Measurements from ENCODE around the gene MACROD2. TPM values are rescaled to one million over a fixed set of nuclear protein-coding genes. Genes with fewer than 3 reads are reported as not detected.

MACROD2 gene
- polyA plus RNA-seq, 1 donor from 2014 or later = 23.2 TPM

GRCh38 chr20:14611479-14611878 is 616.2 kb downstream of the MACROD2 start:
- no peak overlapping the region for H2AFZ ChIP-seq (ENCODE audit: low read depth, low read length)
- no peaks in the 10 kb centered on the region for H3K9me3 ChIP-seq (ENCODE audit: low read length)
- H3K4me3 ChIP-seq (ENCODE audit: low read length) = no peak overlapping the region
- no peaks in the 10 kb centered on the region for H3K79me2 ChIP-seq (replicated peaks; ENCODE audit: insufficient read depth, low read length)
- H4K20me1 ChIP-seq (ENCODE audit: insufficient read depth) = no peaks in the 10 kb centered on the region
- H3K27ac ChIP-seq (ENCODE audit: low read length) = no peak overlapping the region
- H3K9me2 ChIP-seq (ENCODE audit: insufficient read depth, low read length) = no peaks in the 10 kb centered on the region
- no peak overlapping the region for H3K4me2 ChIP-seq (ENCODE audit: low read length)
- H3K9ac ChIP-seq (ENCODE audit: low read length) = no peak overlapping the region
- H3K36me3 ChIP-seq (ENCODE audit: insufficient read depth, low read length) = no peaks in the 10 kb centered on the region
- H3K27me3 ChIP-seq (ENCODE audit: insufficient read depth, low read depth, low read length) = no peaks in the 10 kb centered on the region
- TF ChIP-seq RAD21 (conservative IDR thresholded peaks at IDR 0.05) = no peak
- TF ChIP-seq POLR2AphosphoS5 (IDR thresholded peaks at IDR 0.05) = no peak
- TF ChIP-seq CTCF (IDR thresholded peaks at IDR 0.05; ENCODE audit: poor library complexity, severe bottlenecking) = no peak
- no peak for TF ChIP-seq MXI1 (conservative IDR thresholded peaks at IDR 0.05; ENCODE audit: poor library complexity, severe bottlenecking)
- TF ChIP-seq EP300 (conservative IDR thresholded peaks at IDR 0.05; ENCODE audit: poor library complexity, severe bottlenecking) = no peak
- TF ChIP-seq TAF1 (IDR thresholded peaks at IDR 0.05; ENCODE audit: low read depth) = no peak
- TF ChIP-seq REST (IDR thresholded peaks at IDR 0.05; ENCODE audit: borderline replicate concordance) = no peak
- no peak for TF ChIP-seq EZH2 (IDR thresholded peaks at IDR 0.05; ENCODE audit: borderline replicate concordance, insufficient read depth, low read length, poor library complexity, severe bottlenecking)
- TF ChIP-seq SMC3 (conservative IDR thresholded peaks at IDR 0.05; ENCODE audit: poor library complexity) = no peak
- H3F3A ChIP-seq (ENCODE audit: insufficient read depth, low read length, poor library complexity, severe bottlenecking) = no peaks in the 10 kb centered on the region

GRCh38 chr20:14612391-14612790 is 617.1 kb downstream of the MACROD2 start:
- TF ChIP-seq CTCF (IDR thresholded peaks at IDR 0.05; ENCODE audit: poor library complexity, severe bottlenecking) (no peak), EP300 (conservative IDR thresholded peaks at IDR 0.05; ENCODE audit: poor library complexity, severe bottlenecking) (no peak), RAD21 (conservative IDR thresholded peaks at IDR 0.05) (no peak), TAF1 (IDR thresholded peaks at IDR 0.05; ENCODE audit: low read depth) (no peak), REST (IDR thresholded peaks at IDR 0.05; ENCODE audit: borderline replicate concordance) (no peak), SMC3 (conservative IDR thresholded peaks at IDR 0.05; ENCODE audit: poor library complexity) (no peak), MXI1 (conservative IDR thresholded peaks at IDR 0.05; ENCODE audit: poor library complexity, severe bottlenecking) (no peak), POLR2AphosphoS5 (IDR thresholded peaks at IDR 0.05) (no peak)
- H3K9me3 ChIP-seq (ENCODE audit: low read length) = no peaks in the 10 kb centered on the region

More at GRCh38 chr20:14612391-14612790, 617.1 kb downstream of the MACROD2 start:
- Histone ChIP-seq H3K27me3 (ENCODE audit: insufficient read depth, low read depth, low read length) (no peaks in the 10 kb centered on the region), H3K9me2 (ENCODE audit: insufficient read depth, low read length) (no peaks in the 10 kb centered on the region), H4K20me1 (ENCODE audit: insufficient read depth) (no peaks in the 10 kb centered on the region), H3K27ac (ENCODE audit: low read length) (no peak overlapping the region), H3K4me3 (ENCODE audit: low read length) (no peak overlapping the region), H2AFZ (ENCODE audit: low read depth, low read length) (no peak overlapping the region), H3K4me2 (ENCODE audit: low read length) (no peak overlapping the region), H3K79me2 (replicated peaks; ENCODE audit: insufficient read depth, low read length) (no peaks in the 10 kb centered on the region), H3F3A (ENCODE audit: insufficient read depth, low read length, poor library complexity, severe bottlenecking) (no peaks in the 10 kb centered on the region), H3K9ac (ENCODE audit: low read length) (no peak overlapping the region), H3K36me3 (ENCODE audit: insufficient read depth, low read length) (no peaks in the 10 kb centered on the region)
